ENCODE measurements around the gene EXOC1L.
"Not testable (repeated sequence)": the region's sequence is repeated elsewhere in the genome, so short reads cannot be mapped to it uniquely, and the experiment has no call there.

EXOC1L gene

GRCh38 chr4:55838952-55839351, 19.4 kb downstream of the EXOC1L start:
- no peak for DNase-seq

- no peak for DNase-seq
These were observed 21.4 kb downstream of the EXOC1L start for GRCh38 chr4:55840956-55841355.

- not testable (repeated sequence) for DNase-seq
These were observed 22.0 kb downstream of the EXOC1L start for GRCh38 chr4:55841373-55842239.

- not testable (repeated sequence) for DNase-seq
These were observed 22.7 kb downstream of the EXOC1L start for GRCh38 chr4:55842312-55842711.

- no peak for DNase-seq
These were observed 30.1 kb downstream of the EXOC1L start for GRCh38 chr4:55849724-55850123.

- no peak for DNase-seq
These were observed 32.3 kb downstream of the EXOC1L start for GRCh38 chr4:55851885-55852284.

GRCh38 chr4:55853484-55854046, 34.0 kb downstream of the EXOC1L start, which contains the start of gene EXOC1:
TSS of gene EXOC1 (plus strand) at chr4:55853648. CDS start at chr4:55858324, 4,676 bp downstream.
- DNase-seq: peak; percentile 77

GRCh38 chr4:55854129-55854528, 34.5 kb downstream of the EXOC1L start:
- no peak for DNase-seq

- DNase-seq: no peak
These were observed 38.0 kb downstream of the EXOC1L start for GRCh38 chr4:55857586-55857985.

- DNase-seq: no peak
These were observed 40.1 kb downstream of the EXOC1L start for GRCh38 chr4:55859711-55860110.

- no peak for DNase-seq
These were observed 45.1 kb downstream of the EXOC1L start for GRCh38 chr4:55864577-55865223.

- DNase-seq: no peak
These were observed 45.7 kb downstream of the EXOC1L start for GRCh38 chr4:55865228-55865806.

GRCh38 chr4:55866290-55866907, 46.8 kb downstream of the EXOC1L start:
- no peak for DNase-seq

- DNase-seq: peak; percentile 54
These were observed 47.5 kb downstream of the EXOC1L start for GRCh38 chr4:55866973-55867574.

- DNase-seq: no peak
These were observed 49.0 kb downstream of the EXOC1L start for GRCh38 chr4:55868581-55869090.

- DNase-seq: no peak
These were observed 51.8 kb downstream of the EXOC1L start for GRCh38 chr4:55871299-55871800.

GRCh38 chr4:55874831-55875230, 55.2 kb downstream of the EXOC1L start:
- DNase-seq: no peak

GRCh38 chr4:55876387-55876786, 56.8 kb downstream of the EXOC1L start:
- DNase-seq: no peak

- no peak for DNase-seq
These were observed 59.6 kb downstream of the EXOC1L start for GRCh38 chr4:55879224-55879623.

- DNase-seq: no peak
These were observed 61.2 kb downstream of the EXOC1L start for GRCh38 chr4:55880652-55881280.

GRCh38 chr4:55884093-55884850, 64.7 kb downstream of the EXOC1L start:
- no peak for DNase-seq

Data from NCI-H748 treated with DMSO at 0.1 percent for 48 hours (cell line).